HepG2 (cell line): ENCODE measurements around the gene KIF1C. TPM values are rescaled to one million over a fixed set of nuclear protein-coding genes. Genes with fewer than 3 reads are reported as not detected.

ENCODE experiments used
- CENPX ChIP-seq: sonication (generic); formaldehyde crosslinking; IDR thresholded peaks from 2 replicates; pipeline ENCODE4 v1.9.0; 2021; ENCODE audit warnings: mild to moderate bottlenecking, missing genetic modification reagents, moderate library complexity
- CREB1 ChIP-seq, 2 experiments: fragments of 450-650 bp in 1 of 2; IDR thresholded peaks; 2 replicates each; pipeline ENCODE4 v1.6.1; 2016 to 2017; ENCODE audit warnings: control low read depth in 1 of 2, mild to moderate bottlenecking in 1 of 2, missing compliant biosample characterization in 1 of 2, missing genetic modification characterization in 1 of 2
- HINFP ChIP-seq: sonication (generic); formaldehyde crosslinking; IDR thresholded peaks from 2 replicates; pipeline ENCODE4 v1.4.0; 2020; ENCODE audit warnings: low read depth, mild to moderate bottlenecking, missing genetic modification reagents
- MAFG ChIP-seq: sonication (generic); formaldehyde crosslinking; IDR thresholded peaks from 2 replicates; pipeline ENCODE4 v1.5.1; 2020; ENCODE audit warnings: mild to moderate bottlenecking, missing genetic modification reagents
- SOX5 ChIP-seq: IDR thresholded peaks from 2 replicates; pipeline ENCODE4 v1.6.1; 2016; ENCODE audit warnings: borderline replicate concordance
- TRAFD1 ChIP-seq: sonication (generic); formaldehyde crosslinking; IDR thresholded peaks from 2 replicates; pipeline ENCODE4 v1.5.1; 2020; ENCODE audit warnings: missing genetic modification reagents, mild to moderate bottlenecking, borderline replicate concordance
- ZC3H13 ChIP-seq: sonication (generic); formaldehyde crosslinking; IDR thresholded peaks from 2 replicates; pipeline ENCODE4 v1.8.1; 2023; ENCODE audit warnings: mild to moderate bottlenecking, missing genetic modification reagents, moderate library complexity
- ZKSCAN8 ChIP-seq: IDR thresholded peaks from 2 replicates; pipeline ENCODE4 v1.6.1; 2016; ENCODE audit warnings: borderline replicate concordance, missing genetic modification reagents, missing compliant biosample characterization
- ZNF275 ChIP-seq: sonication (generic); formaldehyde crosslinking; IDR thresholded peaks from 2 replicates; pipeline ENCODE4 v1.8.0; 2022; ENCODE audit warnings: missing genetic modification reagents, mild to moderate bottlenecking, inconsistent platforms, borderline replicate concordance
- ZNF431 ChIP-seq: sonication (generic); formaldehyde crosslinking; IDR thresholded peaks from 2 replicates; pipeline ENCODE4 v1.9.0; 2022; ENCODE audit warnings: missing genetic modification reagents, low read depth, mild to moderate bottlenecking, borderline replicate concordance
- ZNF549 ChIP-seq: sonication (generic); formaldehyde crosslinking; IDR thresholded peaks from 2 replicates; pipeline ENCODE4 v1.5.0; 2020; ENCODE audit warnings: missing genetic modification reagents
- ZNF773 ChIP-seq: sonication (generic); formaldehyde crosslinking; IDR thresholded peaks from 2 replicates; pipeline ENCODE4 v1.4.0; 2020; ENCODE audit warnings: missing genetic modification reagents, borderline replicate concordance
- ZNF775 ChIP-seq: sonication (generic); formaldehyde crosslinking; IDR thresholded peaks from 2 replicates; pipeline ENCODE4 v1.4.0; 2020; ENCODE audit warnings: missing genetic modification reagents, mild to moderate bottlenecking, moderate library complexity, borderline replicate concordance
- polyA plus RNA-seq, 8 experiments: library from polyadenylated mRNA; depleted of rRNA in 3 of 8; stranded (reverse) in 7 of 8; unstranded in 1 of 8; fragments of >200 nt; fragmentation: Illumina TruSeq in 4 of 8; extraction: Trizol in 4 of 8; gene quantifications; 2 replicates each; pipeline versions ENCODE4 v1.2.1 to v1.2.3, GENCODE V29; 2011 to 2016; ENCODE audit warnings: low read depth in 4 of 8, missing spikeins in 1 of 8, mixed read lengths in 1 of 8; ENCODE audit not compliant: insufficient read depth in 1 of 8
- total RNA-seq, 5 experiments: library from RNA; depleted of rRNA; stranded (reverse); fragments of >200 nt; fragmentation: Illumina TruSeq; extraction: Trizol; gene quantifications; 2 replicates each; pipeline ENCODE4 v1.2.3, GENCODE V29; 2016; ENCODE audit warnings: low read depth in 1 of 5
- TF ChIP-seq, protein P1 (sequence below): IDR thresholded peaks from 2 replicates; pipeline ENCODE4 v1.6.1; 2016; ENCODE audit warnings: low read depth
- TF ChIP-seq, protein P2 (sequence below): sonication (generic); formaldehyde crosslinking; IDR thresholded peaks from 2 replicates; pipeline ENCODE4 v1.4.0; 2020; ENCODE audit warnings: missing genetic modification reagents
- TF ChIP-seq, protein P3 (sequence below): sonication (generic); formaldehyde crosslinking; IDR thresholded peaks from 2 replicates; pipeline ENCODE4 v1.5.0; 2020; ENCODE audit warnings: missing genetic modification reagents
- TF ChIP-seq, protein P4 (sequence below): IDR thresholded peaks from 2 replicates; pipeline ENCODE4 v1.6.1; 2012; ENCODE audit warnings: inconsistent platforms
- TF ChIP-seq, protein P5 (sequence below): sonication (generic); formaldehyde crosslinking; IDR thresholded peaks from 2 replicates; pipeline ENCODE4 v1.8.0; 2022; ENCODE audit warnings: mild to moderate bottlenecking, missing genetic modification reagents, borderline replicate concordance

KIF1C gene
- total and polyA plus RNA-seq, 2 of the 13 experiments (the other 11 are each of a cell fraction or from before 2014, with no cell fraction given): 70.0 to 104 TPM

- TF ChIP-seq, protein P1, sequence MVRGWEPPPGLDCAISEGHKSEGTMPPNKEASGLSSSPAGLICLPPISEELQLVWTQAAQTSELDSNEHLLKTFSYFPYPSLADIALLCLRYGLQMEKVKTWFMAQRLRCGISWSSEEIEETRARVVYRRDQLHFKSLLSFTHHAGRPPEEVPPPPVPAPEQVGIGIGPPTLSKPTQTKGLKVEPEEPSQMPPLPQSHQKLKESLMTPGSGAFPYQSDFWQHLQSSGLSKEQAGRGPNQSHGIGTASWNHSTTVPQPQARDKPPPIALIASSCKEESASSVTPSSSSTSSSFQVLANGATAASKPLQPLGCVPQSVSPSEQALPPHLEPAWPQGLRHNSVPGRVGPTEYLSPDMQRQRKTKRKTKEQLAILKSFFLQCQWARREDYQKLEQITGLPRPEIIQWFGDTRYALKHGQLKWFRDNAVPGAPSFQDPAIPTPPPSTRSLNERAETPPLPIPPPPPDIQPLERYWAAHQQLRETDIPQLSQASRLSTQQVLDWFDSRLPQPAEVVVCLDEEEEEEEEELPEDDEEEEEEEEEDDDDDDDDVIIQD (CRISPR knock-in tag): no peak
- TF ChIP-seq, protein P2, sequence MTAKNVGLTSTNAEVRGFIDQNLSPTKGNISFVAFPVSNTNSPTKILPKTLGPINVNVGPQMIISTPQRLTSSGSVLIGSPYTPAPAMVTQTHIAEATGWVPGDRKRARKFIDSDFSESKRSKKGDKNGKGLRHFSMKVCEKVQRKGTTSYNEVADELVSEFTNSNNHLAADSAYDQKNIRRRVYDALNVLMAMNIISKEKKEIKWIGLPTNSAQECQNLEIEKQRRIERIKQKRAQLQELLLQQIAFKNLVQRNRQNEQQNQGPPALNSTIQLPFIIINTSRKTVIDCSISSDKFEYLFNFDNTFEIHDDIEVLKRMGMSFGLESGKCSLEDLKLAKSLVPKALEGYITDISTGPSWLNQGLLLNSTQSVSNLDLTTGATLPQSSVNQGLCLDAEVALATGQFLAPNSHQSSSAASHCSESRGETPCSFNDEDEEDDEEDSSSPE (CRISPR knock-in tag): peak; percentile 45
- no peak for TF ChIP-seq ZNF275 (CRISPR knock-in tag)
- no peak for TF ChIP-seq SOX5 (CRISPR knock-in tag)
- TF ChIP-seq ZKSCAN8 (CRISPR knock-in tag): no peak
- TF ChIP-seq CREB1 (IDR thresholded peaks at IDR 0.05): peak; percentile 85
- peak; percentile 85 for TF ChIP-seq CREB1 (CRISPR knock-in tag; IDR thresholded peaks at IDR 0.05)
- TF ChIP-seq ZNF775: no peak
- no peak for TF ChIP-seq MAFG
- TF ChIP-seq, protein P3, sequence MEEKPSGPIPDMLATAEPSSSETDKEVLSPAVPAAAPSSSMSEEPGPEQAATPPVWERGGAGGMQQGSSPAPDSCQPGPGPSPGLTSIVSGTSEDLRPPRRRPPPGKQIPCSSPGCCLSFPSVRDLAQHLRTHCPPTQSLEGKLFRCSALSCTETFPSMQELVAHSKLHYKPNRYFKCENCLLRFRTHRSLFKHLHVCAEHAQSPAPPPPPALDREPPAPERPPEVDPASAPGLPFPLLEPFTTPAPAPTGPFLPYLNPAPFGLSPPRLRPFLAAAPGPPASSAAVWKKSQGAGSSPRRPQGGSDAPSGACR (CRISPR knock-in tag): no peak
- no peak for TF ChIP-seq ZNF549 (CRISPR knock-in tag)
- no peak for TF ChIP-seq HINFP (CRISPR knock-in tag)
- TF ChIP-seq TRAFD1 (CRISPR knock-in tag): no peak
- 0 out of 2 replicates have a peak, but pooled peaks have one; percentile 41 for TF ChIP-seq ZNF431 (CRISPR knock-in tag)
- TF ChIP-seq, protein P4, sequence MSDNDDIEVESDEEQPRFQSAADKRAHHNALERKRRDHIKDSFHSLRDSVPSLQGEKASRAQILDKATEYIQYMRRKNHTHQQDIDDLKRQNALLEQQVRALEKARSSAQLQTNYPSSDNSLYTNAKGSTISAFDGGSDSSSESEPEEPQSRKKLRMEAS: peak; percentile 50; the same call in 1 of the 2 replicates
- TF ChIP-seq ZNF773: no peak
- TF ChIP-seq CENPX (CRISPR knock-in tag): no peak
- TF ChIP-seq, protein P5, sequence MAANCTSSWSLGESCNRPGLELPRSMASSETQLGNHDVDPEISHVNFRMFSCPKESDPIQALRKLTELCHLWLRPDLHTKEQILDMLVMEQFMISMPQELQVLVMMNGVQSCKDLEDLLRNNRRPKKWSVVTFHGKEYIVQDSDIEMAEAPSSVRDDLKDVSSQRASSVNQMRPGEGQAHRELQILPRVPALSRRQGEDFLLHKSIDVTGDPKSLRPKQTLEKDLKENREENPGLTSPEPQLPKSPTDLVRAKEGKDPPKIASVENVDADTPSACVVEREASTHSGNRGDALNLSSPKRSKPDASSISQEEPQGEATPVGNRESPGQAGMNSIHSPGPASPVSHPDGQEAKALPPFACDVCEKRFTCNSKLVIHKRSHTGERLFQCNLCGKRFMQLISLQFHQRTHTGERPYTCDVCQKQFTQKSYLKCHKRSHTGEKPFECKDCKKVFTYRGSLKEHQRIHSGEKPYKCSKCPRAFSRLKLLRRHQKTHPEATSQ (CRISPR knock-in tag): no peak
- no peak for TF ChIP-seq ZC3H13 (CRISPR knock-in tag)
Measured at GRCh38 chr17:4966844-4967538, 30.8 kb upstream of the KIF1C start (continued).
